HEK293T (cell line): ENCODE data around the gene NSMCE1.

Experiments used
- BHLHE40 ChIP-seq: fragments of 450-650 bp; IDR thresholded peaks from 2 replicates; pipeline ENCODE4 v1.6.1; 2016; ENCODE audit warnings: mild to moderate bottlenecking, moderate library complexity, borderline replicate concordance
- CTBP1 ChIP-seq: fragments of 450-650 bp; IDR thresholded peaks from 2 replicates; pipeline ENCODE4 v1.6.1; 2016; ENCODE audit warnings: borderline replicate concordance
- FOXA1 ChIP-seq: fragments of 450-650 bp; IDR thresholded peaks from 2 replicates; pipeline ENCODE4 v1.6.1; 2016; ENCODE audit warnings: mild to moderate bottlenecking
- FOXM1 ChIP-seq: fragments of 450-650 bp; IDR thresholded peaks from 2 replicates; pipeline ENCODE4 v1.6.1; 2017; ENCODE audit warnings: mild to moderate bottlenecking, borderline replicate concordance
- HDGF ChIP-seq: fragments of 450-650 bp; IDR thresholded peaks from 2 replicates; pipeline ENCODE4 v1.6.1; 2017; ENCODE audit warnings: antibody characterized with exemption, borderline replicate concordance
- L3MBTL2 ChIP-seq: fragments of 450-650 bp; conservative IDR thresholded peaks from 2 replicates; pipeline ENCODE4 v1.6.1; 2016; ENCODE audit warnings: mild to moderate bottlenecking
- NFRKB ChIP-seq: fragments of 450-650 bp; IDR thresholded peaks from 2 replicates; pipeline ENCODE4 v1.6.1; 2016; ENCODE audit warnings: mild to moderate bottlenecking, moderate library complexity
- SP1 ChIP-seq: fragments of 450-650 bp; IDR thresholded peaks from 2 replicates; pipeline ENCODE4 v1.6.1; 2017
- SUZ12 ChIP-seq: fragments of 450-650 bp; IDR thresholded peaks from 2 replicates; pipeline ENCODE4 v1.6.1; 2016; ENCODE audit warnings: mild to moderate bottlenecking
- TARDBP ChIP-seq: fragments of 450-650 bp; IDR thresholded peaks from 2 replicates; pipeline ENCODE4 v1.6.1; 2016
- ZNF384 ChIP-seq: fragments of 450-650 bp; IDR thresholded peaks from 2 replicates; pipeline ENCODE4 v1.6.1; 2016

DNA sequence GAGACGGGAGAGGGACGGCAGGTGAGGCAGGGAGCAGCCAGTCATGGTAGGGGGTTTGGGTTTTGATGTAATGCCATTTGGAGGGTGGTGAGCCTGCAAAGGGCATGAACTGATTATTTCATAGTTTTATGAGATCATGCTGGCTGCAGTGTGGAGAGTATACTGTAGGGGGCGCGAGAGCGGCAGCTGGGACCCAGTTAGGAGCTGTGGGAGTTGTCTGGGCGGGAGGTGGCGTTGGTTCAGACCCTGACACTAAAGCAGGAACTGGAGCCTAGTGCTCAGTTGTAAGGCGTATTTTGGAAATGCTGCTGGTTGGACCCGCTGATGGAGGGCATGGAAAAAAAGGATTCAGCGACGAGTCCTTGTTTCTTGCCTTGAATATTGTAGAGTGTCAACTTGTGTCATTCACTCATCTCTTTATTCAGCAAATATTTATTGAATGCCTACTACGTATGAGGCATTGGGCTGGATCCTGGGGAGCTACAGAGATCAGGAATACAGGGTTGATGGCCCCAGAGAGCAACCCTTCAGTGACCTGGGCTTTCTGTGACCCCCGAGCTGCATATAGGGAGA lies 89.0 kb downstream of the NSMCE1 start:
- no peak for TF ChIP-seq FOXA1
- no peak for TF ChIP-seq SP1
- TF ChIP-seq HDGF = no peak
- TF ChIP-seq SUZ12 = no peak
- no peak for TF ChIP-seq CTBP1
- TF ChIP-seq FOXM1 = no peak
- no peak for TF ChIP-seq TARDBP
- no peak for TF ChIP-seq NFRKB
- TF ChIP-seq BHLHE40 = no peak
- TF ChIP-seq ZNF384 = no peak
- no peak for TF ChIP-seq L3MBTL2
